Measurements from ENCODE around the gene PLXNB2.

Gene PLXNB2

GRCh38 chr22:50264946-50265669 lies 42.3 kb downstream of the PLXNB2 start:
- H3K4me3 Mint-ChIP-seq = no peak overlapping the region
- no peaks in the 10 kb centered on the region for H3K36me3 Mint-ChIP-seq (ENCODE audit: low read depth)
- H3K27ac Mint-ChIP-seq = no peak overlapping the region
- no peaks in the 10 kb centered on the region for H3K9me3 Mint-ChIP-seq
- peaks cover 10% of the 10 kb centered on the region for H3K27me3 Mint-ChIP-seq
- H3K4me1 Mint-ChIP-seq (ENCODE audit: low read depth) = peaks cover 10% of the 10 kb centered on the region

GRCh38 chr22:50264104-50264745 lies 43.2 kb downstream of the PLXNB2 start:
- H3K4me3 Mint-ChIP-seq = no peak overlapping the region

GRCh38 chr22:50262973-50263617 lies 44.4 kb downstream of the PLXNB2 start:
- peaks cover 7% of the 10 kb centered on the region for H3K4me1 Mint-ChIP-seq (ENCODE audit: low read depth)
- peaks cover 10% of the 10 kb centered on the region for H3K27me3 Mint-ChIP-seq

More at GRCh38 chr22:50264104-50264745, 43.2 kb downstream of the PLXNB2 start:
- no peaks in the 10 kb centered on the region for H3K36me3 Mint-ChIP-seq (ENCODE audit: low read depth)
- no peak overlapping the region for H3K27ac Mint-ChIP-seq
- peaks cover 10% of the 10 kb centered on the region for H3K4me1 Mint-ChIP-seq (ENCODE audit: low read depth)
- peaks cover 10% of the 10 kb centered on the region for H3K27me3 Mint-ChIP-seq
- no peaks in the 10 kb centered on the region for H3K9me3 Mint-ChIP-seq

GRCh38 chr22:50262460-50262911 lies 45.0 kb downstream of the PLXNB2 start:
- peaks cover 7% of the 10 kb centered on the region for H3K4me1 Mint-ChIP-seq (ENCODE audit: low read depth)
- H3K9me3 Mint-ChIP-seq = no peaks in the 10 kb centered on the region
- H3K36me3 Mint-ChIP-seq (ENCODE audit: low read depth) = no peaks in the 10 kb centered on the region
- peak overlapping the region; percentile 63 for H3K4me3 Mint-ChIP-seq
- peaks cover 10% of the 10 kb centered on the region for H3K27me3 Mint-ChIP-seq
- no peak overlapping the region for H3K27ac Mint-ChIP-seq

More at GRCh38 chr22:50262973-50263617, 44.4 kb downstream of the PLXNB2 start:
- H3K4me3 Mint-ChIP-seq = no peak overlapping the region
- H3K36me3 Mint-ChIP-seq (ENCODE audit: low read depth) = no peaks in the 10 kb centered on the region
- H3K27ac Mint-ChIP-seq = no peak overlapping the region
- H3K9me3 Mint-ChIP-seq = no peaks in the 10 kb centered on the region

- H3K27me3 Mint-ChIP-seq = peaks cover 10% of the 10 kb centered on the region
- peak within 1 kb of the TSS; percentile 63 for H3K4me3 Mint-ChIP-seq
- H3K4me1 Mint-ChIP-seq (ENCODE audit: low read depth) = peaks cover 7% of the 10 kb centered on the region
- no peak within 1 kb of the TSS for H3K27ac Mint-ChIP-seq
- no peaks in the 10 kb centered on the region for H3K36me3 Mint-ChIP-seq (ENCODE audit: low read depth)
- no peaks in the 10 kb centered on the region for H3K9me3 Mint-ChIP-seq
Measured at GRCh38 chr22:50261615-50262459, 45.6 kb downstream of the PLXNB2 start, which contains the start of gene MAPK12. Gene MAPK12 (minus strand): TSS chr22:50261683. CDS start chr22:50261509, 174 bp downstream.

GRCh38 chr22:50260801-50261614 lies 46.4 kb downstream of the PLXNB2 start:
- H3K4me3 Mint-ChIP-seq = peak overlapping the region; percentile 23
- H3K27me3 Mint-ChIP-seq = peaks cover 10% of the 10 kb centered on the region
- H3K36me3 Mint-ChIP-seq (ENCODE audit: low read depth) = no peaks in the 10 kb centered on the region
- H3K4me1 Mint-ChIP-seq (ENCODE audit: low read depth) = peaks cover 7% of the 10 kb centered on the region
- H3K27ac Mint-ChIP-seq = no peak overlapping the region
- H3K9me3 Mint-ChIP-seq = no peaks in the 10 kb centered on the region

GRCh38 chr22:50260434-50260800 lies 47.0 kb downstream of the PLXNB2 start:
- Mint-ChIP-seq H3K4me1 (ENCODE audit: low read depth) (peaks cover 7% of the 10 kb centered on the region), H3K27ac (no peak overlapping the region), H3K36me3 (ENCODE audit: low read depth) (no peaks in the 10 kb centered on the region), H3K4me3 (peak overlapping the region; percentile 23), H3K27me3 (peaks cover 10% of the 10 kb centered on the region), H3K9me3 (no peaks in the 10 kb centered on the region)

GRCh38 chr22:50259302-50259701 lies 48.1 kb downstream of the PLXNB2 start:
- Mint-ChIP-seq H3K27ac (no peak overlapping the region), H3K27me3 (peaks cover 10% of the 10 kb centered on the region), H3K4me1 (ENCODE audit: low read depth) (peaks cover 7% of the 10 kb centered on the region), H3K4me3 (no peak overlapping the region), H3K9me3 (no peaks in the 10 kb centered on the region), H3K36me3 (ENCODE audit: low read depth) (no peaks in the 10 kb centered on the region)

- H3K4me3 Mint-ChIP-seq = no peak overlapping the region
- no peaks in the 10 kb centered on the region for H3K36me3 Mint-ChIP-seq (ENCODE audit: low read depth)
- peaks cover 7% of the 10 kb centered on the region for H3K4me1 Mint-ChIP-seq (ENCODE audit: low read depth)
- H3K27me3 Mint-ChIP-seq = peaks cover 10% of the 10 kb centered on the region
- no peaks in the 10 kb centered on the region for H3K9me3 Mint-ChIP-seq
- no peak overlapping the region for H3K27ac Mint-ChIP-seq
Measured at GRCh38 chr22:50258361-50259292, 48.8 kb downstream of the PLXNB2 start.

- no peak overlapping the region for H3K27ac Mint-ChIP-seq
Measured at GRCh38 chr22:50257451-50258360, 49.7 kb downstream of the PLXNB2 start.

GRCh38 chr22:50257041-50257440 lies 50.4 kb downstream of the PLXNB2 start:
- H3K4me1 Mint-ChIP-seq (ENCODE audit: low read depth) = peaks cover 2% of the 10 kb centered on the region
- H3K9me3 Mint-ChIP-seq = no peaks in the 10 kb centered on the region
- H3K4me3 Mint-ChIP-seq = no peak overlapping the region
- peaks cover 2% of the 10 kb centered on the region for H3K27me3 Mint-ChIP-seq
- H3K36me3 Mint-ChIP-seq (ENCODE audit: low read depth) = no peaks in the 10 kb centered on the region
- no peak overlapping the region for H3K27ac Mint-ChIP-seq

More at GRCh38 chr22:50257451-50258360, 49.7 kb downstream of the PLXNB2 start:
- H3K36me3 Mint-ChIP-seq (ENCODE audit: low read depth) = no peaks in the 10 kb centered on the region
- no peak overlapping the region for H3K4me3 Mint-ChIP-seq
- peaks cover 8% of the 10 kb centered on the region for H3K27me3 Mint-ChIP-seq
- no peaks in the 10 kb centered on the region for H3K9me3 Mint-ChIP-seq
- H3K4me1 Mint-ChIP-seq (ENCODE audit: low read depth) = peaks cover 7% of the 10 kb centered on the region

GRCh38 chr22:50256258-50256862 lies 51.1 kb downstream of the PLXNB2 start:
- no peaks in the 10 kb centered on the region for H3K27me3 Mint-ChIP-seq
- no peak overlapping the region for H3K27ac Mint-ChIP-seq
- no peak overlapping the region for H3K4me3 Mint-ChIP-seq
- no peaks in the 10 kb centered on the region for H3K36me3 Mint-ChIP-seq (ENCODE audit: low read depth)
- H3K9me3 Mint-ChIP-seq = no peaks in the 10 kb centered on the region
- no peaks in the 10 kb centered on the region for H3K4me1 Mint-ChIP-seq (ENCODE audit: low read depth)
